22Rv1 (cell line): ENCODE measurements around the gene SLC12A4.

ENCODE experiments used
- ZFX ChIP-seq: fragments of 450-650 bp; IDR thresholded peaks from 2 replicates; pipeline ENCODE4 v1.6.1; 2017; ENCODE audit warnings: antibody characterized with exemption, borderline replicate concordance
- TF ChIP-seq, protein P1 (sequence below): fragments of 450-650 bp; IDR thresholded peaks from 2 replicates; pipeline ENCODE4 v1.5.1; 2017; ENCODE audit warnings: mild to moderate bottlenecking

DNA sequence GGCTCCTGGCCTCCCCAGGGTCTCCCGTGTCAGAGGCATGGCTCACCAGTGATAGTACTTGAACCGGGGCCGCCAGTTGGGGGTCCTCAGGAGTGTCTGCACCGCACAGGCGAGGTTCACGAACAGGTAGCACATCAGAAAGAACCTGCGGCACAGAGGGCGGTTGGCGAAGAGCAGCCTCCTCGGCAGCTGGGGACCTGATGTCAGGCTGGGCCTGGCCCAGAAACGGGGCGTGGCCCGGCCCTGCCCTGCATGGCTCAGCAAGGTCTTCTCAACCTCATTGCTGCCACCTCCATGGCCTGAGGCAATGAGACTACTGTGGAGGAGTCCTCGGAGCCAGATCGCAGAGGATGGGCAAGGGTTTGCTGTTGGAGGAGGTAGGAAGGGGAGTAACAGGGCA, 20.4 kb downstream of the SLC12A4 start:
- TF ChIP-seq, protein P1, sequence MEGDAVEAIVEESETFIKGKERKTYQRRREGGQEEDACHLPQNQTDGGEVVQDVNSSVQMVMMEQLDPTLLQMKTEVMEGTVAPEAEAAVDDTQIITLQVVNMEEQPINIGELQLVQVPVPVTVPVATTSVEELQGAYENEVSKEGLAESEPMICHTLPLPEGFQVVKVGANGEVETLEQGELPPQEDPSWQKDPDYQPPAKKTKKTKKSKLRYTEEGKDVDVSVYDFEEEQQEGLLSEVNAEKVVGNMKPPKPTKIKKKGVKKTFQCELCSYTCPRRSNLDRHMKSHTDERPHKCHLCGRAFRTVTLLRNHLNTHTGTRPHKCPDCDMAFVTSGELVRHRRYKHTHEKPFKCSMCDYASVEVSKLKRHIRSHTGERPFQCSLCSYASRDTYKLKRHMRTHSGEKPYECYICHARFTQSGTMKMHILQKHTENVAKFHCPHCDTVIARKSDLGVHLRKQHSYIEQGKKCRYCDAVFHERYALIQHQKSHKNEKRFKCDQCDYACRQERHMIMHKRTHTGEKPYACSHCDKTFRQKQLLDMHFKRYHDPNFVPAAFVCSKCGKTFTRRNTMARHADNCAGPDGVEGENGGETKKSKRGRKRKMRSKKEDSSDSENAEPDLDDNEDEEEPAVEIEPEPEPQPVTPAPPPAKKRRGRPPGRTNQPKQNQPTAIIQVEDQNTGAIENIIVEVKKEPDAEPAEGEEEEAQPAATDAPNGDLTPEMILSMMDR: no peak
- no peak for TF ChIP-seq ZFX
